PC-9 (cell line): ENCODE data around the gene RNF166. TPM values are rescaled to one million over a fixed set of nuclear protein-coding genes. Genes with fewer than 3 reads are reported as not detected.

Experiments used
- BruUV-seq: library from RNA; stranded (reverse); fragments of 400-500 nt; replicated peaks from 2 replicates; lab custom pipeline; 2021; lab: Mats Ljungman, UMichigan
- CTCF ChIA-PET: fragments of 300-600 bp; sonication (Branson Sonifier 250); formaldehyde crosslinking; loops from one replicate; lab custom pipeline; 2022; ENCODE audit warnings: antibody characterized with exemption; lab: Charles Lee
- POLR2A ChIA-PET: fragments of 300-600 bp; sonication (Branson Sonifier 250); formaldehyde crosslinking; loops from one replicate; lab custom pipeline; 2022; ENCODE audit warnings: antibody characterized with exemption; ENCODE audit not compliant: unreplicated experiment; lab: Charles Lee
- DNase-seq, 2 experiments: peaks; one replicate each; pipeline versions ENCODE4 v3.0.0 to v3.0.0-alpha.2; 2015 to 2022; ENCODE audit warnings: mixed read lengths in 1 of 2
- H2AFZ ChIP-seq: fragments of 200-600 bp; sonication (generic); 2 replicates; pipeline ENCODE4 v1.8.1; 2017; ENCODE audit warnings: antibody characterized with exemption
- H3F3A ChIP-seq: fragments of 200-600 bp; sonication (generic); 2 replicates; pipeline ENCODE4 v1.8.1; 2017; ENCODE audit warnings: antibody characterized with exemption, mild to moderate bottlenecking, low read depth; ENCODE audit not compliant: insufficient read depth
- H3K27ac ChIP-seq: fragments of 200-600 bp; sonication (generic); 2 replicates; pipeline ENCODE4 v1.6.1; 2016; ENCODE audit warnings: mixed run types
- H3K27me3 ChIP-seq: fragments of 200-600 bp; sonication (generic); 2 replicates; pipeline ENCODE4 v1.6.1; 2016; ENCODE audit warnings: low read depth, mixed run types; ENCODE audit not compliant: insufficient read depth
- H3K36me3 ChIP-seq: fragments of 200-600 bp; sonication (generic); 2 replicates; pipeline ENCODE4 v1.6.1; 2016; ENCODE audit warnings: low read depth, mixed run types
- H3K4me1 ChIP-seq: fragments of 200-600 bp; sonication (generic); replicated peaks from 2 replicates; pipeline ENCODE4 v1.6.1; 2016; ENCODE audit warnings: mixed run types; ENCODE audit not compliant: insufficient read depth
- H3K4me2 ChIP-seq: fragments of 200-600 bp; sonication (generic); 2 replicates; pipeline ENCODE4 v1.6.1; 2017; ENCODE audit warnings: mixed run types
- H3K4me3 ChIP-seq: fragments of 200-600 bp; sonication (generic); 2 replicates; pipeline ENCODE4 v1.6.1; 2016; ENCODE audit warnings: mixed run types
- H3K79me2 ChIP-seq: fragments of 200-600 bp; sonication (generic); 2 replicates; pipeline ENCODE4 v1.6.1; 2017; ENCODE audit warnings: low read depth, mixed run types
- H3K9me2 ChIP-seq: fragments of 200-600 bp; sonication (generic); 2 replicates; pipeline ENCODE4 v1.8.1; 2017; ENCODE audit warnings: mild to moderate bottlenecking; ENCODE audit not compliant: insufficient read depth
- H3K9me3 ChIP-seq: fragments of 200-600 bp; sonication (generic); 2 replicates; pipeline ENCODE4 v1.8.1; 2016; ENCODE audit warnings: low read depth; ENCODE audit not compliant: insufficient read depth
- H4K20me1 ChIP-seq: fragments of 200-600 bp; sonication (generic); 2 replicates; pipeline ENCODE4 v1.8.1; 2017; ENCODE audit not compliant: insufficient read depth
- CTCF ChIP-seq: fragments of 200-600 bp; sonication (generic); conservative IDR thresholded peaks from 2 replicates; pipeline ENCODE4 v1.6.1; 2017; ENCODE audit warnings: mixed run types, antibody characterized with exemption, mild to moderate bottlenecking, moderate library complexity
- EZH2 ChIP-seq: fragments of 200-600 bp; sonication (generic); IDR thresholded peaks from 2 replicates; pipeline ENCODE4 v1.8.0; 2017; ENCODE audit warnings: antibody characterized with exemption, low read depth
- intact Hi-C: fragments of 100-400 bp; cut with micrococcal nuclease; formaldehyde crosslinking; loops from one replicate; pipeline ENCODE4 v1.10.0; 2022; ENCODE audit not compliant: unreplicated experiment
- total RNA-seq: library from RNA; stranded (reverse); gene quantifications from 2 replicates; pipeline ENCODE4 v1.2.3, GENCODE V29; 2021

The RNF166 gene
- total RNA-seq, 1 experiment from 2014 or later, result 29.4 TPM

GRCh38 chr16:88736496-88736895 is 30.3 kb upstream of the RNF166 start:
- no peak for DNase-seq
- Histone ChIP-seq H3K4me2 (no peak overlapping the region), H3K27ac (no peak overlapping the region), H3K4me1 (no peaks in the 10 kb centered on the region), H3K4me3 (no peak overlapping the region), H3K9me2 (no peaks in the 10 kb centered on the region), H3K9me3 (no peaks in the 10 kb centered on the region), H4K20me1 (peaks cover 12% of the 10 kb centered on the region; the same call in 1 of the 2 replicates), H2AFZ (no peak overlapping the region), H3K79me2 (no peaks in the 10 kb centered on the region), H3K27me3 (no peaks in the 10 kb centered on the region), H3K36me3 (0 out of 2 replicates have a peak, but pooled peaks cover 3% of the 10 kb centered on the region), H3F3A (peaks cover 15% of the 10 kb centered on the region)
- intact Hi-C loops, result loop anchor here (5.0 kb wide), 2 partner anchors 66 to 431 kb away; partner anchors contain the start of gene CDT1
- ChIA-PET POLR2A (no interaction called here), CTCF (interaction anchor here (0.7 to 1.6 kb wide), 4 partner anchors 28 to 62 kb away, joined by 6 to 16 read pairs (median 7); partner anchors contain the start of gene PIEZO1)
- no peak for TF ChIP-seq CTCF
- no peak for TF ChIP-seq EZH2
- BruUV-seq, result no TSS peak

DNA sequence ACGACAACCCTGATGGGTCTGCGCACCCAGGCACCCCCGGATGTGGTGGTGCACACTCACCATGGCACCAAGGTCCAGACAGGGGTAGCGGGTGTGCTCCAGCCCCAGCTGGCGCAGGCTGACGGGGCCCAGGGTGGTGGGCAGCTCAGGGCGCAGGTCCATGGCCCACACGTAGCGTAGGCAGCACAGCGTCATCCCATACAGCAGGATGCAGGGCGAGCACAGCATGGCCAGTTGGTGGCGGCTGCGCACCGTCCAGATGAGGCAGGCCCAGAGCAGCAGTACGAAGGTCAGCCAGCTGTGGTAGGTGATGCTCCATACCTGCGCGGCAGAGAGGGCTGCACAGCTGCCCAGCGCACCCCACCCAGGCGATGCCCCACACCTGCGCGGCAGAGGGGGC is 29.9 kb upstream of the RNF166 start:
- Histone ChIP-seq H2AFZ (no peak overlapping the region), H3K27ac (no peak overlapping the region), H3K79me2 (no peaks in the 10 kb centered on the region), H3F3A (peaks cover 15% of the 10 kb centered on the region), H3K4me2 (no peak overlapping the region), H3K9me3 (no peaks in the 10 kb centered on the region), H3K4me1 (no peaks in the 10 kb centered on the region), H4K20me1 (peaks cover 12% of the 10 kb centered on the region; the same call in 1 of the 2 replicates), H3K36me3 (0 out of 2 replicates have a peak, but pooled peaks cover 3% of the 10 kb centered on the region), H3K27me3 (no peaks in the 10 kb centered on the region), H3K9me2 (no peaks in the 10 kb centered on the region), H3K4me3 (no peak overlapping the region)
- ChIA-PET CTCF (interaction anchor here (0.7 kb wide), 1 partner anchor 63 kb away, joined by 7 read pairs; no protein-coding TSS in a partner anchor), POLR2A (interaction anchor here (0.6 kb wide), 1 partner anchor 682 kb away, joined by 12 read pairs; no protein-coding TSS in a partner anchor)
- DNase-seq, result no peak
- intact Hi-C loops, result loop anchor here (5.0 kb wide), 2 partner anchors 66 to 431 kb away; partner anchors contain the start of gene CDT1
- TF ChIP-seq EZH2, result no peak
- no peak for TF ChIP-seq CTCF
- no TSS peak for BruUV-seq

DNA sequence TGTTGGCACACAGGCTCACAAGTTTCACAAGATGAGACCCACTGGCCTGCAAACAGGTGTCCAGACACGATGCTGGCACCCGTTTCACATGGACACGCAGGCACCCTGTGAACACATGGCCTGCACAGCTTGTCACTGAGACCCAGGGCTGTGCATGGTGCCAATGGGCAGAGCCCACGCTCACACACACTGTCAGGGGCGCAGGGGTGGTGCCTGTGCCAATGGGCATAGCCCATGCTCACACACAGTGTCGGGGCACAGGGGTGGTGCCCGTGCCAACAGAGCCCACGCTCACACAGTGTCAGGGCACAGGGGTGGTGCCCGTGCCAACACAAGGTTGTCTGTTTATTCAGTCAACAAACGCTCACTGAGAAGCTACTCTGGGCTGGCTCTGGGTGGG is 29.4 kb upstream of the RNF166 start:
- H3K27me3 ChIP-seq, result no peaks in the 10 kb centered on the region
- TF ChIP-seq EZH2, result no peak
- TF ChIP-seq CTCF, result no peak
- H2AFZ ChIP-seq, result no peak overlapping the region
- H3K9me3 ChIP-seq, result no peaks in the 10 kb centered on the region
- ChIA-PET CTCF (no interaction called here), POLR2A (interaction anchor here (0.6 to 0.7 kb wide), 2 partner anchors 75 to 683 kb away, joined by 5 to 12 read pairs; no protein-coding TSS in a partner anchor)
- intact Hi-C loops, result loop anchor here (5.0 kb wide), 2 partner anchors 67 to 432 kb away; partner anchors contain the start of gene CDT1
- H3K27ac ChIP-seq, result no peak overlapping the region
- BruUV-seq, result no TSS peak
- no peak overlapping the region for H3K4me2 ChIP-seq
- no peaks in the 10 kb centered on the region for H3K79me2 ChIP-seq
- no peaks in the 10 kb centered on the region for H3K9me2 ChIP-seq
- 0 out of 2 replicates have a peak, but pooled peaks cover 3% of the 10 kb centered on the region for H3K36me3 ChIP-seq
- H4K20me1 ChIP-seq, result peaks cover 12% of the 10 kb centered on the region; the same call in 1 of the 2 replicates
- H3K4me3 ChIP-seq, result no peak overlapping the region
- DNase-seq, result no peak
- H3K4me1 ChIP-seq, result no peaks in the 10 kb centered on the region
- peaks cover 15% of the 10 kb centered on the region for H3F3A ChIP-seq
